Upper lobe of left lung (tissue), 4 donors: ENCODE measurements around the gene PDIK1L.

ENCODE experiments used
- POLR2A ChIP-seq, 4 donors: fragments of 450-650 bp; IDR thresholded peaks; one replicate each; pipeline ENCODE4 v1.5.1; 2016 to 2017; ENCODE audit warnings: antibody characterized with exemption in 4 of 4, mild to moderate bottlenecking in 2 of 4
- POLR2AphosphoS5 ChIP-seq, 2 donors: sonication (generic); formaldehyde crosslinking; IDR thresholded peaks; one replicate each; pipeline ENCODE4 v1.5.1; 2017; ENCODE audit warnings: antibody characterized with exemption in 2 of 2

GRCh38 chr1:26156285-26157038 lies 44.8 kb downstream of the PDIK1L start:
- TF ChIP-seq POLR2AphosphoS5 (IDR thresholded peaks at IDR 0.05) (peak; percentile 9 to 41), POLR2A (IDR thresholded peaks at IDR 0.05) (no peak)
